Mucosa of descending colon (tissue), 3 donors: ENCODE measurements around the gene IER5L. TPM values are rescaled to one million over a fixed set of nuclear protein-coding genes. Genes with fewer than 3 reads are reported as not detected.

Experiments used
- ATAC-seq: fragments of 200-7000 bp; cut with Tn5 transposase; one replicate; pipeline ENCODE4 v1.9.1; 2020; ENCODE audit warnings: mild to moderate bottlenecking, moderate library complexity
- DNase-seq, 3 donors: peaks; one replicate each; pipeline ENCODE4 v3.0.0-alpha.2; 2020
- H3K36me3 ChIP-seq: fragments of 200-600 bp; one replicate; pipeline ENCODE4 v1.8.0; 2021; ENCODE audit warnings: low read depth, mild to moderate bottlenecking
- H3K4me1 ChIP-seq: fragments of 200-600 bp; one replicate; pipeline ENCODE4 v1.8.0; 2021; ENCODE audit warnings: low read depth, mild to moderate bottlenecking
- H3K4me3 ChIP-seq: fragments of 200-600 bp; one replicate; pipeline ENCODE4 v1.8.0; 2021; ENCODE audit warnings: mild to moderate bottlenecking
- H3K9me3 ChIP-seq: fragments of 200-600 bp; one replicate; pipeline ENCODE4 v1.8.0; 2021; ENCODE audit warnings: mild to moderate bottlenecking
- intact Hi-C, 2 donors: fragments of 100-400 bp; cut with DNase I in 1 of 2; cut with micrococcal nuclease in 1 of 2; formaldehyde crosslinking; loops; one replicate each; pipeline versions ENCODE4 v1.11.0 to v1.11.1; 2022; cut with DNase I, micrococcal nuclease
- total RNA-seq, 3 donors: library from RNA; stranded (reverse); fragmentation: NEBNext Ultra II Directional in 2 of 3; extraction: Animal tissue kit (Norgen Biotek cat#: 25700) in 2 of 3; gene quantifications; one replicate each; pipeline versions ENCODE4 v1.2.1 to v1.2.4, GENCODE V29; 2021 to 2023
- TF ChIP-seq, protein P1 (sequence below): fragments of 200-600 bp; IDR thresholded peaks from one replicate; pipeline ENCODE4 v1.8.0; 2022; ENCODE audit warnings: antibody characterized with exemption, mild to moderate bottlenecking
- donor health status: DM: no; HTN: no; CAD: no; lungs with moderate emphysema.
- donor health status: DM: no; HTN: no; CAD: no.
- donor health status: DM: no; HTN: yes; CAD: no.

The IER5L gene
- total RNA-seq, 3 donors from 2014 or later = 5.8 to 8.2 (median 8.0) TPM

DNA sequence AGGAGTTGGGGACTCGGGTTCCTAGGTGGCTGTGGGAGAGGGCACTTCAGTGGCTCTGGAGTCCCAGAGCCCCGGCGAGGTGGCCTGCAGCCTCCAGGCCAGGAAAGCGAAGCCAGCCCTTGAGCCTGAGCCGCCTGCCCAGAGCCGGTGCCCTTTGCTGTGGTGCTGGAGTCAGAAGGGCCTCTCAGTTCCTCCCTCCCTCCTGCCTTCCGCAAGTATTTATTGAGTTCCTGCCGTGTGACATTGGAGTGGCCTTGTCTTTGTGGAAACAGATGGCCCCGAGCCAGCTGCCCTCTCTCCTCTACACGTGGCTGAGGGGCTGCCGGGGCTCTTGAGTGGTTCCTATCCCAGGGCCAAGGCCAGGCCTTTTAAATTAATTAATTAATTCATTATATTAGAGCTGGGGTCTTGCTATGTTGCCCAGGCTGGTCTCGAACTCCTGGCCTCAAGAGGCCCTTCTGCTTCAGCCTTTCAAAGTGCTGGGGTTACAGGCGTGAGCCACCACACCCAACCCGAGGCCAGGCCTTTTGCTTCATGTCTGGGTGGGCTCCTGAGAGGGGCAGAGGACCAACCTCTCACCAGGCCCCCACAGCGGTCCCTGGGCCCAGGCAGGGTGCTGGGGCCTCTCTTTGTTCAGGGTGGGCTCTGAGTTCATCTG, 45.6 kb upstream of the IER5L start:
- no peak for ATAC-seq
- TF ChIP-seq, protein P1, sequence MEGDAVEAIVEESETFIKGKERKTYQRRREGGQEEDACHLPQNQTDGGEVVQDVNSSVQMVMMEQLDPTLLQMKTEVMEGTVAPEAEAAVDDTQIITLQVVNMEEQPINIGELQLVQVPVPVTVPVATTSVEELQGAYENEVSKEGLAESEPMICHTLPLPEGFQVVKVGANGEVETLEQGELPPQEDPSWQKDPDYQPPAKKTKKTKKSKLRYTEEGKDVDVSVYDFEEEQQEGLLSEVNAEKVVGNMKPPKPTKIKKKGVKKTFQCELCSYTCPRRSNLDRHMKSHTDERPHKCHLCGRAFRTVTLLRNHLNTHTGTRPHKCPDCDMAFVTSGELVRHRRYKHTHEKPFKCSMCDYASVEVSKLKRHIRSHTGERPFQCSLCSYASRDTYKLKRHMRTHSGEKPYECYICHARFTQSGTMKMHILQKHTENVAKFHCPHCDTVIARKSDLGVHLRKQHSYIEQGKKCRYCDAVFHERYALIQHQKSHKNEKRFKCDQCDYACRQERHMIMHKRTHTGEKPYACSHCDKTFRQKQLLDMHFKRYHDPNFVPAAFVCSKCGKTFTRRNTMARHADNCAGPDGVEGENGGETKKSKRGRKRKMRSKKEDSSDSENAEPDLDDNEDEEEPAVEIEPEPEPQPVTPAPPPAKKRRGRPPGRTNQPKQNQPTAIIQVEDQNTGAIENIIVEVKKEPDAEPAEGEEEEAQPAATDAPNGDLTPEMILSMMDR = no peak
- Histone ChIP-seq H3K4me3 (no peak overlapping the region), H3K9me3 (no peaks in the 10 kb centered on the region), H3K36me3 (no peaks in the 10 kb centered on the region), H3K4me1 (peaks cover 6% of the 10 kb centered on the region)
- intact Hi-C loops = no loop called here
- DNase-seq = no peak

DNA sequence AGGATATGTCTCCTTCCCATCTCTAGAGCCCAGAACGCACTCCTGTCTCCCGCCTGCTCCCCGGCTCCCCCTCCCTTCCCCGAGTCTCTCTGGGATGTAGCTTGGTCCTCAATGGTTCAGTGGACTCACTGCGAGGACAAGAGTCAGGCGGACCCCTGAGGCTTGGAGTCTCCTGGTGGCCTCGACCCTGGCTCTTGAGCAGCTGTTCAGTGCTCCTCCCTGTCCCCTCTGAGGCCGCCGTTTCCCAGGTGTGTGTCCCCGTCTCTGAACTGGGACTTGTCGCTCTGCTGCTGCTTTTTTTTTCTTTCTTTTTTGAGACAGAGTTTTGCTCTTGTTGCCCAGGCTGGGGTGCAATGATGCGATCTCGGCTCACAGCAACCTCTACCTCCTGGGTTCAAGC, 44.8 kb upstream of the IER5L start:
- Histone ChIP-seq H3K36me3 (no peaks in the 10 kb centered on the region), H3K4me1 (peaks cover 6% of the 10 kb centered on the region), H3K4me3 (no peak overlapping the region), H3K9me3 (no peaks in the 10 kb centered on the region)
- intact Hi-C loops = no loop called here
- ATAC-seq = no peak
- TF ChIP-seq, protein P1 = no peak
- no peak for DNase-seq

DNA sequence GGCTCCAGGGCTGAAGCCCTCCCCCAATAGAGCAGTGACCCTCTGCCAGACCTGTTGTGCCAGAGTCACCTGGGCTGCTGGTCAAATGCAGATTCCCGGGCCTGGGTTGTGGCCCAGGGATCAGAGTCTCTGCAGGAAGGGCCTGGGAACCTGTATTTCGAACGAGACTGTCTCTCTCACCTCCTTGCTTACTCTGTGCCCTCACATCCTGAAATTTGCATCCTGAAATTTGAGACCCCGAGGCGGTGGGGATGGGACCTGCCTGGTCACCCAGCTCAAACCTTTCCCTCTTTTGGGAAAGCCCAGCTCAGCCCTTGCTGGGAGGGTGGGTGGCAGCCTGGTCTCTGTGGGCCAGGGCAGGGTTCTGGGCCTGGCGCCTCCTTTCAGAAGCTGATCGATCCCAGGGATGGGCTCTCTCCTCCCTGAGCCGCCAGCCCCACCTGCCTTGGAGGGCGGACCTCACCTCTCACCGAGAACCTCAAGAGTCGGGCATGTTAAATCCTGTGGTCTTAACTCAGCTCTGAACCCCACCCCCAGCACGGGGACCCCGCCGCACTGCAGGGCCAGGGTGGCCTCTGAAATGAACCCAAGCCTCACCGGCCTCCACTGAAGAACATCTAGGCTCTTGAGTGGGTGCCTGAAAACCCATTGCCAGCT, 44.0 kb upstream of the IER5L start:
- ATAC-seq = no peak
- H3K9me3 ChIP-seq = no peaks in the 10 kb centered on the region
- no peak for DNase-seq
- TF ChIP-seq, protein P1 = no peak
- H3K4me3 ChIP-seq = no peak overlapping the region
- H3K4me1 ChIP-seq = peaks cover 6% of the 10 kb centered on the region
- H3K36me3 ChIP-seq = no peaks in the 10 kb centered on the region
- intact Hi-C loops = no loop called here

DNA sequence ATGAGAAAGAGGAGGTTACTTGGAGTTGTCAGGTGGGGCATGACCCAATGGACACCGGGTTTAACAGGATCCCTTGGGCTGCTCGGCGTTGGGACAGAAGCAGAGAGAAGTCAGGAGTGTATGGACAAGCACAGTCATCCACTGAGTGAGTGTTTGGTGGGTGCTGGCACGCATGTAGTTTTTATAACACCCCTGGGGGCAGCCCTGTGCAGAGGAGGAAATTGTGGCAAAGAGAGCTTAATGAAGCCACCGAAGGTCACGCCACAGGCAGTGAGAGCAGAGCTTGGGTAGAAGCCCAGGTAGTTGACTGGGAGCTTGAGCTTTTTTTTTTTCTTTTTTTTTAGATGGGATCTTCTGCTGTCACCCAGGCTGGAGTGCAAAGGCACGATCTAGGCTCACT, 43.2 kb upstream of the IER5L start:
- no peaks in the 10 kb centered on the region for H3K9me3 ChIP-seq
- no peak for DNase-seq
- ATAC-seq = peak; percentile 35
- no peak overlapping the region for H3K4me3 ChIP-seq
- TF ChIP-seq, protein P1 = no peak
- intact Hi-C loops = no loop called here
- H3K4me1 ChIP-seq = peaks cover 6% of the 10 kb centered on the region
- H3K36me3 ChIP-seq = no peaks in the 10 kb centered on the region

DNA sequence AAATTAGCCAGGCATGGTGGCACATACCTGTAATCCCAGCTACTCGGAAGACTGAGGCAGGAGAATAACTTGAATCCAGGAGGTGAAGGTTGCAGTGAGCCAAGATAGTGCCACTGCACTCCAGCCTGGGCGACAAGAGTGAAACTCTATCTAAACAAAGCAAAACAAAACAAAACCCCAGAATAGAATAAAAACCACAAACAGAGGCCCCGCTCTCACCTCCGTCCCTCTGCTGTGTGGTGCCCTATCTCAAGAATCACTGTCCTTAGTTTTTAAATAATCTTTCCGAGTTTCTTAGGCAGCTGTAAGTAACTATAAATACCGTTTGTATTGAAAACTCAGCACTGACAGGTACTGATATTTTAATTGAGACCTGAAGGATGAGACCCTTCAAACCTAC, 42.7 kb upstream of the IER5L start:
- intact Hi-C loops = no loop called here
- no peak for DNase-seq

More for the DNA sequence above, 42.7 kb upstream of the IER5L start:
- Histone ChIP-seq H3K4me3 (no peak overlapping the region), H3K36me3 (no peaks in the 10 kb centered on the region), H3K9me3 (no peaks in the 10 kb centered on the region), H3K4me1 (peaks cover 4% of the 10 kb centered on the region)
- no peak for ATAC-seq
- TF ChIP-seq, protein P1 = no peak
